Mesothelial cell of epicardium (in vitro differentiated cells): Measurements from ENCODE around the gene CCNY. TPM values are rescaled to one million over a fixed set of nuclear protein-coding genes. Genes with fewer than 3 reads are reported as not detected.
"Not testable (repeated sequence)": the region's sequence is repeated elsewhere in the genome, so short reads cannot be mapped to it uniquely, and the experiment has no call there.

Experiments used
- DNase-seq, 2 experiments: peaks; one replicate each; pipeline ENCODE4 v3.0.0; 2021; ENCODE audit warnings: low spot score in 2 of 2; ENCODE audit not compliant: unreplicated experiment in 2 of 2
- H3K27ac Mint-ChIP-seq: 2 replicates; pipeline ENCODE4 v1.8.0; 2021; ENCODE audit warnings: mixed read lengths
- H3K27me3 Mint-ChIP-seq: 2 replicates; pipeline ENCODE4 v1.8.0; 2021; ENCODE audit warnings: low read depth, mixed read lengths
- H3K36me3 Mint-ChIP-seq: 2 replicates; pipeline ENCODE4 v1.8.0; 2021; ENCODE audit warnings: mixed read lengths
- H3K4me1 Mint-ChIP-seq: 2 replicates; pipeline ENCODE4 v1.8.0; 2021; ENCODE audit warnings: mixed read lengths
- H3K4me3 Mint-ChIP-seq: 2 replicates; pipeline ENCODE4 v1.8.0; 2021; ENCODE audit warnings: mild to moderate bottlenecking, moderate library complexity, mixed read lengths
- H3K9me3 Mint-ChIP-seq: 2 replicates; pipeline ENCODE4 v1.8.0; 2021; ENCODE audit warnings: mixed read lengths
- total RNA-seq: library from RNA; stranded (reverse); gene quantifications from 3 replicates; pipeline ENCODE4 v1.2.1, GENCODE V29; 2021
- TF ChIP-seq, protein P1 (sequence below): fragments of 200-600 bp; sonication (generic); IDR thresholded peaks from one replicate; pipeline ENCODE4 v1.5.0; 2021; ENCODE audit warnings: antibody characterized with exemption; ENCODE audit not compliant: unreplicated experiment

CCNY gene
- total RNA-seq, 1 donor from 2014 or later = 75.4 TPM

DNA sequence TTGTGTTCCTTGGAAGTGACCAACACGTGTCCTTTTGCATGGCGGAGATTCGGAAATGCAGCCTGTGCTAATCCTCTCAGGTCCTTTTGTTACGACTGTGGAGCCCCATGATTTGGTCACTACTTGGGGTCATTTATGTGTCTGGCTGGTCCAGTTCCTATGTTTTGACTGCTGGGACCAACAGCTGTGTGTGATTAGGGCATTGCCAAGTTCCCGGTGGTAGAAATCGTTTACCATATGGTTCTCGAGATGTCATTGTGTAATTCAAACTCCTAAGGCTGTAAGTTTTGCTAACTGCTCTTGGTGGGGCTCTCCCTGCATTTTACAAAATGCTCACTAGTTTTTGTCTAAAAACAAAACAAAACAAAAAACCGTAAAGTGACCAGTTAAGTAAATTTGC lies 62.0 kb downstream of the CCNY start:
- H3K4me1 Mint-ChIP-seq = peaks cover 29% of the 10 kb centered on the region
- H3K27me3 Mint-ChIP-seq = no peaks in the 10 kb centered on the region
- TF ChIP-seq, protein P1, sequence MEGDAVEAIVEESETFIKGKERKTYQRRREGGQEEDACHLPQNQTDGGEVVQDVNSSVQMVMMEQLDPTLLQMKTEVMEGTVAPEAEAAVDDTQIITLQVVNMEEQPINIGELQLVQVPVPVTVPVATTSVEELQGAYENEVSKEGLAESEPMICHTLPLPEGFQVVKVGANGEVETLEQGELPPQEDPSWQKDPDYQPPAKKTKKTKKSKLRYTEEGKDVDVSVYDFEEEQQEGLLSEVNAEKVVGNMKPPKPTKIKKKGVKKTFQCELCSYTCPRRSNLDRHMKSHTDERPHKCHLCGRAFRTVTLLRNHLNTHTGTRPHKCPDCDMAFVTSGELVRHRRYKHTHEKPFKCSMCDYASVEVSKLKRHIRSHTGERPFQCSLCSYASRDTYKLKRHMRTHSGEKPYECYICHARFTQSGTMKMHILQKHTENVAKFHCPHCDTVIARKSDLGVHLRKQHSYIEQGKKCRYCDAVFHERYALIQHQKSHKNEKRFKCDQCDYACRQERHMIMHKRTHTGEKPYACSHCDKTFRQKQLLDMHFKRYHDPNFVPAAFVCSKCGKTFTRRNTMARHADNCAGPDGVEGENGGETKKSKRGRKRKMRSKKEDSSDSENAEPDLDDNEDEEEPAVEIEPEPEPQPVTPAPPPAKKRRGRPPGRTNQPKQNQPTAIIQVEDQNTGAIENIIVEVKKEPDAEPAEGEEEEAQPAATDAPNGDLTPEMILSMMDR = no peak
- H3K9me3 Mint-ChIP-seq = no peaks in the 10 kb centered on the region
- no peaks in the 10 kb centered on the region for H3K36me3 Mint-ChIP-seq
- no peak for DNase-seq
- no peak overlapping the region for H3K27ac Mint-ChIP-seq
- H3K4me3 Mint-ChIP-seq = no peak overlapping the region

DNA sequence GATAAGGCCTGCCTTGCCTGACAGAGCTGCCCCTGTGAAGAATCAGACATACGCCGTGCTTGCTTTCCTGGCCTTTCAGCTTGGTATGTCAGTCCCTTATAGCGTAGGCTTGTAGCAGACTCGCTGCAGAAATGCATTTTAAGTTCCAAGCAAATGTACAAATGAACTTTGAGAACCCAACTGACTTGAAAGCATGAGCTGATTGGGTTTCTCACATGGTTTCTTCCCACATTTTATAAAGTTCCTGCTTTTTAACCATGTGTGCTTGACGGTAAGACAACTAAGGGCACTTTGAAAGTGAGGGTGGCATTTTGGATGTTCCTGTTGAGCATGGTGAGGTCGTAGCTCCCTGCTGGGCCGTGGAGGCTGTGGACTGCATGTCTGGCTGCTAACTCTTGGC lies 62.6 kb downstream of the CCNY start:
- Mint-ChIP-seq H3K27me3 (no peaks in the 10 kb centered on the region), H3K9me3 (no peaks in the 10 kb centered on the region), H3K27ac (no peak overlapping the region), H3K4me3 (no peak overlapping the region), H3K4me1 (peaks cover 29% of the 10 kb centered on the region), H3K36me3 (no peaks in the 10 kb centered on the region)
- TF ChIP-seq, protein P1 = no peak
- no peak for DNase-seq

DNA sequence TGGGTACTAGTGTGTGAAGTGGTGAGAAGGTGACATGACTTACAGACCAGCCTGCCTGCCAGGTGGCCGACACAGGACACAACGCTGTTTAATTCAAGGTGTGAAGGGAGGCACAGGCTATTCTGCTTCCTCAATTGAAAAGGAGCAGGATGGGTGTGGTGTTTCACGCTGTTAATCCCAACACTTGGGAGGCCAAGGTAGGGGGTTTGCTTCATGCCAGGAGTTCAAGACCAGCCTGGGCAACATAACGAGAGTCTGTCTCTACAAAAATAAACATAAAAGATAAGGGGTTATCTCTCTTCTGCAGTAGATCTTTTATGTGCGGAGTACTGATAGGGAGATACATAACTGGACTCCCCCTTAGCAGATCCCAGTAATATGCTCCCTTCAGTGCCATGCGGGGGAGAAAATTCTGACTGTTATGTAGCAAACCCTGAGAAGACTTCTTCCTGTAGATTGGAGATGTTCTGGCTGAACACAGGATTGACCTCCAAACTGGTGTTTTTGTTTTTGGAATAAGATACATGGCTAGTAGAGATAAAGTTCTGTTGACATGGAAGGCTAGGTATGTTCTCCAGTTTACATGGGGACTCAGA lies 63.2 kb downstream of the CCNY start:
- Mint-ChIP-seq H3K27me3 (no peaks in the 10 kb centered on the region), H3K4me3 (no peak overlapping the region), H3K36me3 (no peaks in the 10 kb centered on the region), H3K4me1 (peaks cover 23% of the 10 kb centered on the region), H3K27ac (no peak overlapping the region), H3K9me3 (no peaks in the 10 kb centered on the region)
- DNase-seq = no peak
- TF ChIP-seq, protein P1 = no peak

DNA sequence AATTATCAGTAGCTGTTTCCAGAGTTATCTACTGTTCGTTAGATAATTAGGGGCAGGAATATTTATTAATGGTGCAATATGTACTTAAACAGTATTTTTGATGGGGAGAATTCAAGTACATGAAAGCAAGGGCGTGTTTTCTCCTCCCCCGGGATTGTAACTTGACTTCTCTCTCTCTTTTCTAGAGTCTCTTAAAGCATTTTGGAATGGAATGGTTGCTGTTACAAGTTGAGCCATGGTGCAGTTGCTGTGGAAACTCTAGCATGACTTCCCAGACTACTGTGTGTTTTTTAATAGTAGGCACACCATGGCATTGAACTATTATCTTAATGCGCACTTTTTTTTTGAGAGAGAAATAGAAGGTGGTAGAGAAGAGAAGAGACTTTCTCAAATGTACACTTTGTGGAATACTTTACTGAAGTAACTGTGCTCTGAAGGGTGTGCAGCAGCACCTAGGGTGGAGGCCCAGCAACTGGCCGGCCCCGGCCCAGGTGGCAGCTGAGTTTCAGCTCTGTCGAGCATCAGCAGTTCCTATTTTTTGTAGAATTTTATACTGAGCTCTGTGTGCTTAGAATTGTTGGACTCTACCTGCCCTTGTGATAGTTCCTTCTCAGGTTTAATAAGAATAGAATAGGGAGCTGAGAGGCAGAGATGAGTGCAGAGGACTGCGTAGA lies 64.4 kb downstream of the CCNY start:
- Mint-ChIP-seq H3K27ac (no peak overlapping the region), H3K36me3 (no peaks in the 10 kb centered on the region)

DNA sequence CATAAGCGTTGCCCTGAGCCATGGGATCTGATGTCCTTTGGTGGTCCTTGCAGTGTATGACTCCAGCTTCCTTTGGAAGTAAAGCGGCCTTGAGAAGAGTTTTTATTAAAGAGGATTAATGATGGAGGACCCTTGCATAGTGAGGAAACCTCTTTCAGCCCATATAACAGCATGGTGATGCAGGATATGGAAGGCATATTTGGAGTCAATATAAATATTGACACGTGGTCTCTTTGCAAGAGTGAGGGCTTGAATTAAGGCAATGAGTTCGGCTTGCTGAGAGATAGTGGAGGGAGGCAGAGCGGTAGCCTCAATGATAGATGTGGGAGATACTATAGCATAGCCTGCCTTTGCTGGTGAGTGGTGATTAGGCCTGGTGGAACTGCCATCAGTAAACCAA lies 67.2 kb downstream of the CCNY start:
- H3K9me3 Mint-ChIP-seq, H3K36me3 Mint-ChIP-seq, H3K4me3 Mint-ChIP-seq, H3K27ac Mint-ChIP-seq, DNase-seq, H3K27me3 Mint-ChIP-seq, H3K4me1 Mint-ChIP-seq: not testable (repeated sequence)

More for the DNA sequence above, 64.4 kb downstream of the CCNY start:
- no peaks in the 10 kb centered on the region for H3K27me3 Mint-ChIP-seq
- H3K4me3 Mint-ChIP-seq = no peak overlapping the region
- peaks cover 16% of the 10 kb centered on the region for H3K4me1 Mint-ChIP-seq
- no peaks in the 10 kb centered on the region for H3K9me3 Mint-ChIP-seq
- TF ChIP-seq, protein P1 = no peak
- DNase-seq = no peak

DNA sequence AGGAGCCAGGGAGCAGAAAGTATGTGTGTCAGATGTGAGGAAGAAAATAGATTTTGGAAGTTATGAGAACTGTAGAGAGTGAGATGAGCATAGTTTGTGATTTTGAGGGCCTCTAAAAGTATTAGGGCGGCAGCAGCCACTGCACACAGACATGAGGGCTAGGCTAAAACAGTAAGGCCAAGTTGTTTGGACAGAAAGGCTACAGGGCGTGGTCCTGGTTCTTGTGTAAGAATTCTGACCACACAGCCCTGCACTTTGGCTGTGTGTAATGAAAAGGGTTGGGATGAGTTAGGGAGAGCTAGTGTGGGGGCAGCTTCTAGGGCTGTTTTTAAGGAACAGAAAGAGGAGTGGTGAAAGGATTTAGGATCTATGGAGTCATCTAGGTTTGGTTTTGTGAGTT lies 67.8 kb downstream of the CCNY start:
- not testable (repeated sequence) for H3K27me3 Mint-ChIP-seq, H3K36me3 Mint-ChIP-seq, H3K9me3 Mint-ChIP-seq, DNase-seq, H3K4me3 Mint-ChIP-seq, H3K4me1 Mint-ChIP-seq, H3K27ac Mint-ChIP-seq

DNA sequence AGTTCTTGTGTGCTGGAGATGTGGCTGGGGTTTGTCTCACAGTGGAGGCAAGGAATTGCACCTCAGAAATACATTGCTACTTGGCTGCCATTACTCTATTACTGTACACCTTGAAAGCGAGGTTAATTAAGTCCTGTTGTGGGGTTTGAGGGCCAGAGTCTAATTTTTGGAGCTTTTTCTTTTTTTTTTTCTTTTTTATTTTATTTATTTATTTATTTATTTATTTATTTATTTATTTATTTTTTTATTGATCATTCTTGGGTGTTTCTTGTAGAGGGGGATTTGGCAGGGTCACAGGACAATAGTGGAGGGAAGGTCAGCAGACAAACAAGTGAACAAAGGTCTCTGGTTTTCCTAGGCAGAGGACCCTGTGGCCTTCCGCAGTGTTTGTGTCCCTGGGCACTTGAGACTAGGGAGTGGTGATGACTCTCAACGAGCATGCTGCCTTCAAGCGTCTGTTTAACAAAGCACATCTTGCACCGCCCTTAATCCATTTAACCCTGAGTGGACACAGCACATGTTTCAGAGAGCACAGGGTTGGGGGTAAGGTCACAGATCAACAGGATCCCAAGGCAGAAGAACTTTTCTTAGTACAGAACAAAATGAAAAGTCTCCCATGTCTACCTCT lies 69.8 kb downstream of the CCNY start:
- H3K4me1 Mint-ChIP-seq, H3K9me3 Mint-ChIP-seq, DNase-seq, H3K36me3 Mint-ChIP-seq, H3K4me3 Mint-ChIP-seq, H3K27ac Mint-ChIP-seq, H3K27me3 Mint-ChIP-seq: not testable (repeated sequence)

DNA sequence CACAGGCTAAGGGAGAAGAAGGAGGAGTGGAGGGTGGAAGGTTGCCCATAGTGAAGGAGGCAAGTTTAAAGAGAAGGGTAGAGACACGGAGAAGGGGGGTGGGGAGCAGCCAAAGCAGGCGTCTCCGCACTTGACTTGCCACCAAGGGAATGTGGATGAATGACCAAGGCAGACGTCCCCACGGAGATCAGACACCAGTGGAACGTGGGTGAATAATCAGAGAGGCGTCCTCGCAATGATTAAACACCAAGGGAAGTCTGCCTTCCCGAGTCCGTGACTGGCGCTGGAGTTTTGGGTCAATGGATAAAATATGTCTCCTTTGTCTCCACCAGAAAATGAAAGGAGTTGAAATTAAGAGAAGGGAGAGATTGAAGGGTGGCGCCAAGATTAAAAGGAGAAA lies 71.4 kb downstream of the CCNY start:
- not testable (repeated sequence) for H3K27ac Mint-ChIP-seq, H3K9me3 Mint-ChIP-seq, H3K4me1 Mint-ChIP-seq, DNase-seq, H3K36me3 Mint-ChIP-seq, H3K4me3 Mint-ChIP-seq, H3K27me3 Mint-ChIP-seq
